Effector memory CD8-positive, alpha-beta T cell (primary cell): ENCODE results near the gene SPI1.

Experiments
- ATAC-seq: fragments of 150-1000 bp; cut with Tn5 transposase; replicated peaks from 2 replicates; pipeline ENCODE4 v1.10.0; 2021; ENCODE audit warnings: mild to moderate bottlenecking, moderate library complexity
- DNase-seq, 3 experiments: peaks; one replicate each; pipeline ENCODE4 v3.0.0; 2021
- H3K27ac Mint-ChIP-seq, 2 donors: one replicate each; pipeline ENCODE4 v1.8.0; 2022; ENCODE audit warnings: mild to moderate bottlenecking in 2 of 2, mixed read lengths in 2 of 2, moderate library complexity in 2 of 2
- H3K27me3 Mint-ChIP-seq, 2 donors: one replicate each; pipeline ENCODE4 v1.8.0; 2022; ENCODE audit warnings: mixed read lengths in 2 of 2
- H3K36me3 Mint-ChIP-seq: one replicate; pipeline ENCODE4 v1.8.0; 2022; ENCODE audit warnings: mild to moderate bottlenecking, moderate library complexity, mixed read lengths; ENCODE audit not compliant: insufficient read depth
- H3K4me1 Mint-ChIP-seq, 2 donors: one replicate each; pipeline ENCODE4 v1.8.0; 2022; ENCODE audit warnings: low read depth in 2 of 2, mixed read lengths in 2 of 2
- H3K4me3 Mint-ChIP-seq, 2 donors: one replicate each; pipeline ENCODE4 v1.8.0; 2022; ENCODE audit warnings: mild to moderate bottlenecking in 2 of 2, mixed read lengths in 2 of 2, moderate library complexity in 2 of 2
- H3K9me3 Mint-ChIP-seq, 2 donors: one replicate each; pipeline ENCODE4 v1.8.0; 2022; ENCODE audit warnings: mixed read lengths in 2 of 2

Gene SPI1

GRCh38 chr11:47331454-47332302 lies 46.7 kb downstream of the SPI1 start:
- DNase-seq (no peak), ATAC-seq (no peak)
- Mint-ChIP-seq H3K36me3 (peaks cover 31% of the 10 kb centered on the region), H3K4me3 (no peak overlapping the region), H3K27ac (peak overlapping the region; percentile 2 to 56), H3K4me1 (no peaks in the 10 kb centered on the region), H3K9me3 (no peaks in the 10 kb centered on the region), H3K27me3 (no peaks in the 10 kb centered on the region)

GRCh38 chr11:47329987-47330931 lies 48.1 kb downstream of the SPI1 start:
- ATAC-seq (peak; percentile 20), DNase-seq (no peak)
- no peaks in the 10 kb centered on the region for H3K9me3 Mint-ChIP-seq
- no peak overlapping the region for H3K4me3 Mint-ChIP-seq
- H3K36me3 Mint-ChIP-seq, result peaks cover 34% of the 10 kb centered on the region
- peaks cover 0 to 1% of the 10 kb centered on the region in 2 donors for H3K4me1 Mint-ChIP-seq
- H3K27me3 Mint-ChIP-seq, result no peaks in the 10 kb centered on the region
- H3K27ac Mint-ChIP-seq, result no peak overlapping the region

- H3K27me3 Mint-ChIP-seq, result no peaks in the 10 kb centered on the region
- no peaks in the 10 kb centered on the region for H3K9me3 Mint-ChIP-seq
- H3K4me1 Mint-ChIP-seq, result peaks cover 0 to 2% of the 10 kb centered on the region in 2 donors
Observed at GRCh38 chr11:47329431-47329986, 48.8 kb downstream of the SPI1 start.

DNA sequence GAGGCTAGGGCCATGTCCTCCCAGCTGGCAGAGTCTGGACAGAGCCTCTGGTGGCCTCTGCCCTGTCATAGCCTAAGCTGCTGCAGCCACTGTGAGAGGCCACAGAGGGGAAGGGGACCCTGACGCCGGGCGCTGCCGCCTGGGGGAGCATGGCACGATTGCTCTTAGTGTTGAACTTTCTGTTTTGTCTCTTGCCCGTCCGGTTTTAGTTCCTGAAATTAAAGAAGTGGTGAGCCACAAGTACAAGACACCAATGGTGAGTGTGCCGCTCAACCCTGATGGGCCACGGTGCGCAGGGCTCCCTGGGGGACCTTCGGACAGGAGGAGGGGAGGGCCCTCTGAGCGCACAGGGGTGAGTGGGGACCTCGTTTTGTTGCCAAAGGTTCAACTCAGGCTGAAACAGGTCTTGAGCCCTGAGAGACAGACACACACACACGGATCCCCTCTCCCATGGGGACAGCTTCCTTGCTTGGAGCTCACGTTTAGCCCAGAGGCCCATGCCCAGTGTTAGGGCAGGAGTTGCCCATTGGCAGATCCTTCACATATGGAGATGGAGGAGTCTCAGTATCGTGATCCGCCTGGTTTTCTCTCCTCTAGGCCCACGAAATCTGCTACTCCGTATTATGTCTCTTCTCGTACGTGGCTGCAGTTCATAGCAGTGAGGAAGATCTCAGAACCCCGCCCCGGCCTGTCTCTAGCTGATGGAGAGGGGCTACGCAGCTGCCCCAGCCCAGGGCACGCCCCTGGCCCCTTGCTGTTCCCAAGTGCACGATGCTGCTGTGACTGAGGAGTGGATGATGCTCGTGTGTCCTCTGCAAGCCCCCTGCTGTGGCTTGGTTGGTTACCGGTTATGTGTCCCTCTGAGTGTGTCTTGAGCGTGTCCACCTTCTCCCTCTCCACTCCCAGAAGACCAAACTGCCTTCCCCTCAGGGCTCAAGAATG lies 49.6 kb downstream of the SPI1 start:
- Mint-ChIP-seq H3K4me1 (peaks cover 0 to 2% of the 10 kb centered on the region in 2 donors), H3K27me3 (no peaks in the 10 kb centered on the region), H3K4me3 (no peak overlapping the region), H3K27ac (peak overlapping the region in 1 of 2 donors; percentile 11), H3K9me3 (no peaks in the 10 kb centered on the region), H3K36me3 (peaks cover 34% of the 10 kb centered on the region)
- ATAC-seq (no peak), DNase-seq (no peak)

More at GRCh38 chr11:47329431-47329986, 48.8 kb downstream of the SPI1 start:
- peaks cover 34% of the 10 kb centered on the region for H3K36me3 Mint-ChIP-seq
- DNase-seq (no peak), ATAC-seq (no peak)
- no peak overlapping the region for H3K4me3 Mint-ChIP-seq
- H3K27ac Mint-ChIP-seq, result peak overlapping the region in 1 of 2 donors; percentile 11

DNA sequence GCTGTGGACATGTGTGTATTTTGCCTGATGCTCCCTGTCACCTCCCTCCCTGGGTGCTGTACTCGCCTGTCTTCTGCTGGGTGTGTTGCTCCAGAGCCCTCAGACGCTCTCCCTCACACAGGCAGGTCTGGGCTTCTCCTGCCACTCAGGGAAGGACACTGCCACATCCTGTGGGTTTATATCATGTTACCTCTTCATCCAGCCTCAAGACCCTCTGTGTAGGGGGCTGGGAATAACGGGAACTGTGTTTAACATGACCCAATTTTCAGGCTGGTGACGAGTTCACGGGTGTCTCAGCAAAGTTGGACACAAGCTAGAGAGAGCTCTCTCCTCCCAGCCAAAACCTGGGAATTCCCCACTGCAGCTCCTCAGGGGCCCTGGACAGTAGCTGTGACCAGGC lies 50.4 kb downstream of the SPI1 start:
- ATAC-seq, result no peak
- H3K27me3 Mint-ChIP-seq, result no peaks in the 10 kb centered on the region
- peaks cover 0 to 2% of the 10 kb centered on the region in 2 donors for H3K4me1 Mint-ChIP-seq
- peak overlapping the region in 1 of 2 donors; percentile 11 for H3K27ac Mint-ChIP-seq
- H3K4me3 Mint-ChIP-seq, result peak overlapping the region in 1 of 2 donors; percentile 15
- no peak for DNase-seq
- H3K9me3 Mint-ChIP-seq, result no peaks in the 10 kb centered on the region
- peaks cover 34% of the 10 kb centered on the region for H3K36me3 Mint-ChIP-seq

- Mint-ChIP-seq H3K9me3 (no peaks in the 10 kb centered on the region), H3K4me3 (no peak overlapping the region), H3K27me3 (no peaks in the 10 kb centered on the region), H3K36me3 (peaks cover 28% of the 10 kb centered on the region), H3K27ac (peak overlapping the region in 1 of 2 donors; percentile 77), H3K4me1 (peaks cover 0 to 2% of the 10 kb centered on the region in 2 donors)
- no peak for ATAC-seq
- DNase-seq, result no peak
Observed at GRCh38 chr11:47327025-47327424, 51.3 kb downstream of the SPI1 start.

- Mint-ChIP-seq H3K27me3 (no peaks in the 10 kb centered on the region), H3K27ac (peak overlapping the region; percentile 77), H3K4me1 (peaks cover 2 to 3% of the 10 kb centered on the region in 2 donors), H3K4me3 (no peak overlapping the region), H3K9me3 (no peaks in the 10 kb centered on the region), H3K36me3 (peaks cover 34% of the 10 kb centered on the region)
- ATAC-seq (no peak), DNase-seq (no peak)
Observed at GRCh38 chr11:47326198-47326597, 52.1 kb downstream of the SPI1 start.

GRCh38 chr11:47325271-47326041 lies 52.9 kb downstream of the SPI1 start:
- ATAC-seq (no peak), DNase-seq (no peak)
- Mint-ChIP-seq H3K27ac (peak overlapping the region; percentile 77), H3K27me3 (no peaks in the 10 kb centered on the region), H3K4me3 (no peak overlapping the region), H3K36me3 (peaks cover 39% of the 10 kb centered on the region), H3K9me3 (no peaks in the 10 kb centered on the region), H3K4me1 (peaks cover 2 to 3% of the 10 kb centered on the region in 2 donors)

GRCh38 chr11:47324520-47324919 lies 53.8 kb downstream of the SPI1 start:
- ATAC-seq (no peak), DNase-seq (no peak)
- peak overlapping the region in 1 of 2 donors; percentile 77 for H3K27ac Mint-ChIP-seq
- H3K36me3 Mint-ChIP-seq, result peaks cover 44% of the 10 kb centered on the region
- H3K4me1 Mint-ChIP-seq, result peaks cover 2 to 3% of the 10 kb centered on the region in 2 donors
- H3K27me3 Mint-ChIP-seq, result no peaks in the 10 kb centered on the region
- H3K4me3 Mint-ChIP-seq, result no peak overlapping the region
- H3K9me3 Mint-ChIP-seq, result no peaks in the 10 kb centered on the region

DNA sequence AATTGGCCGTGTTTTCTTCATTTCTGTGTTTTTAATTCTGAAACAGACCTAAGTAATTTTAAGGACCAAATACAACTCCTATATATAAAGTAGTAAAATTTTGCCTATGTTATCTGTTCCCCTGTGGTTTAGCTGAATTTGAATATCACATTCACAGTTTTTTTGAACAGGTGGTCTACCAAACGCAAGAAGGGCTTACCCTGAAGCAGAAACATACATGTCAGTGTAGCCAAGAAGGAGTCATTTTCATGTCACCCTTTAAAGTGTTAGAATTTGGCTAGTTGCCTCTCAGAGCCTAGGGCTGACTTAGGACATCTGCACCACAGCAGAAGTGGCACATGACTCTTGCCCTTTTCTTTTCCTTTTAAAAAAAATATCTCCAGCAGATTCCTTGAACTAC lies 60.2 kb downstream of the SPI1 start:
- peaks cover 0 to 10% of the 10 kb centered on the region in 2 donors for H3K4me1 Mint-ChIP-seq
- ATAC-seq (no peak), DNase-seq (no peak)
- H3K9me3 Mint-ChIP-seq, result no peaks in the 10 kb centered on the region
- H3K36me3 Mint-ChIP-seq, result peaks cover 76% of the 10 kb centered on the region
- no peak overlapping the region for H3K27ac Mint-ChIP-seq
- no peaks in the 10 kb centered on the region for H3K27me3 Mint-ChIP-seq
- H3K4me3 Mint-ChIP-seq, result no peak overlapping the region

- no peak overlapping the region for H3K4me3 Mint-ChIP-seq
Observed at GRCh38 chr11:47317064-47317828, 61.1 kb downstream of the SPI1 start.

More at GRCh38 chr11:47317064-47317828, 61.1 kb downstream of the SPI1 start:
- no peak for ATAC-seq
- no peak for DNase-seq
- no peaks in the 10 kb centered on the region for H3K27me3 Mint-ChIP-seq
- H3K36me3 Mint-ChIP-seq, result peaks cover 86% of the 10 kb centered on the region
- peak overlapping the region in 1 of 2 donors; percentile 10 for H3K27ac Mint-ChIP-seq
- peaks cover 0 to 10% of the 10 kb centered on the region in 2 donors for H3K4me1 Mint-ChIP-seq
- no peaks in the 10 kb centered on the region for H3K9me3 Mint-ChIP-seq
